HepG2 (cell line): ENCODE data around the gene ST7L. TPM values are rescaled to one million over a fixed set of nuclear protein-coding genes. Genes with fewer than 3 reads are reported as not detected.

ENCODE experiments used
- ATAC-seq: fragments of 200-7000 bp; cut with Tn5 transposase; 3 replicates; pipeline ENCODE4 v1.9.1; 2020; ENCODE audit warnings: mild to moderate bottlenecking, moderate library complexity
- BruUV-seq: library from RNA; stranded (reverse); fragments of 400-500 nt; replicated peaks from 2 replicates; lab custom pipeline; 2021; lab: Mats Ljungman, UMichigan
- CTCF ChIA-PET: fragments of 300-600 bp; formaldehyde crosslinking; extraction: SDS; loops from one replicate; lab custom pipeline; 2021; ENCODE audit warnings: low total read pairs, inconsistent platforms, low intra/inter-chr PET ratio; lab: Yijun Ruan, JAX
- POLR2A ChIA-PET: fragments of 350-600 bp; sonication (Branson Sonifier 250); formaldehyde crosslinking; loops from one replicate; lab custom pipeline; 2020; ENCODE audit warnings: antibody characterized with exemption, inconsistent platforms; lab: Yijun Ruan, JAX
- DNase-seq: peaks from one replicate; pipeline ENCODE4 v3.0.0-alpha.2; 2015; ENCODE audit warnings: low spot score
- FAIRE-seq: peaks from 3 replicates; lab custom pipeline; 2011; peaks lifted over from hg19 to GRCh38; lab: Jason Lieb, UNC
- H2AFZ ChIP-seq: one replicate; pipeline ENCODE4 v1.6.1; 2011; ENCODE audit warnings: low read length, inconsistent platforms
- H3K27ac ChIP-seq: fragments of 300-600 bp; 3 replicates; pipeline ENCODE4 v1.8.0; 2011; ENCODE audit warnings: mixed run types, mild to moderate bottlenecking, mixed read lengths, low read length, inconsistent platforms; ENCODE audit not compliant: insufficient read depth; ENCODE audit errors: extremely low read length
- H3K27me3 ChIP-seq, 2 experiments: fragments of 200-600 bp in 1 of 2; 2 replicates in 1 of 2; 3 replicates in 1 of 2; pipeline versions ENCODE4 v1.6.0 to v1.8.0; 2011; ENCODE audit warnings: low read length in 2 of 2, mild to moderate bottlenecking in 2 of 2, moderate library complexity in 2 of 2, inconsistent platforms in 1 of 2; ENCODE audit not compliant: insufficient read depth in 2 of 2, control insufficient read depth in 1 of 2
- H3K36me3 ChIP-seq, 2 experiments: fragments of 200-600 bp in 1 of 2; replicated peaks in 1 of 2; 2 replicates in 1 of 2; 3 replicates in 1 of 2; pipeline versions ENCODE4 v1.5.1 to v1.8.0; 2011; ENCODE audit warnings: low read length in 2 of 2, inconsistent platforms in 1 of 2; ENCODE audit not compliant: insufficient read depth in 2 of 2, control insufficient read depth in 1 of 2
- H3K4me1 ChIP-seq: 2 replicates; pipeline ENCODE4 v1.5.1; 2012; ENCODE audit warnings: low read length, inconsistent platforms; ENCODE audit not compliant: insufficient read depth
- H3K4me2 ChIP-seq: 2 replicates; pipeline ENCODE4 v1.6.0; 2011; ENCODE audit warnings: low read depth, low read length, inconsistent platforms
- H3K4me3 ChIP-seq, 3 experiments: fragments of 200-600 bp in 1 of 3; sonication (generic), shearing (Covaris generic) in 1 of 3; replicated peaks in 1 of 3; 2 replicates each; pipeline ENCODE4 v1.5.1; 2011 to 2016; ENCODE audit warnings: low read length in 3 of 3, inconsistent platforms in 2 of 3, low read depth in 2 of 3, mild to moderate bottlenecking in 2 of 3, control low read depth in 1 of 3, mixed read lengths in 1 of 3; ENCODE audit not compliant: insufficient read depth in 1 of 3
- H3K79me2 ChIP-seq: one replicate; pipeline ENCODE4 v1.6.1; 2011; ENCODE audit warnings: low read length, inconsistent platforms; ENCODE audit not compliant: insufficient read depth
- H3K9ac ChIP-seq: 2 replicates; pipeline ENCODE4 v1.6.0; 2011; ENCODE audit warnings: mild to moderate bottlenecking, low read depth, low read length, inconsistent platforms; ENCODE audit not compliant: insufficient read depth
- H3K9me3 ChIP-seq: 2 replicates; pipeline ENCODE4 v1.5.1; 2012; ENCODE audit warnings: mild to moderate bottlenecking, low read length
- H4K20me1 ChIP-seq: 2 replicates; pipeline ENCODE4 v1.6.0; 2011; ENCODE audit warnings: inconsistent platforms, mild to moderate bottlenecking, low read length, moderate library complexity; ENCODE audit not compliant: insufficient read depth
- ESRRA ChIP-seq: sonication (generic); formaldehyde crosslinking; IDR thresholded peaks from 2 replicates; pipeline ENCODE4 v1.5.1; 2020; ENCODE audit warnings: mild to moderate bottlenecking, low read depth, missing genetic modification reagents
- GMEB1 ChIP-seq: sonication (generic); formaldehyde crosslinking; IDR thresholded peaks from 2 replicates; pipeline ENCODE4 v1.5.1; 2020; ENCODE audit warnings: missing genetic modification reagents, mild to moderate bottlenecking, borderline replicate concordance
- HBP1 ChIP-seq: IDR thresholded peaks from 2 replicates; pipeline ENCODE4 v1.6.1; 2016; ENCODE audit warnings: low read depth, control low read depth
- HNF4A ChIP-seq: sonication (generic); formaldehyde crosslinking; IDR thresholded peaks from 2 replicates; pipeline ENCODE4 v1.4.0; 2020; ENCODE audit warnings: missing genetic modification reagents
- RERE ChIP-seq: IDR thresholded peaks from 2 replicates; pipeline ENCODE4 v1.6.1; 2016; ENCODE audit warnings: low read depth, missing genetic modification reagents, missing compliant biosample characterization
- RORA ChIP-seq: sonication (generic); formaldehyde crosslinking; IDR thresholded peaks from 2 replicates; pipeline ENCODE4 v1.5.0; 2020; ENCODE audit warnings: mild to moderate bottlenecking, missing genetic modification reagents, moderate library complexity
- SAP130 ChIP-seq: IDR thresholded peaks from 2 replicates; pipeline ENCODE4 v1.6.1; 2016; ENCODE audit warnings: low read depth
- SMC3 ChIP-seq: IDR thresholded peaks from 2 replicates; pipeline ENCODE4 v1.6.1; 2011; ENCODE audit warnings: low read length, improper control_type of control experiment
- SNRNP70 ChIP-seq: fragments of 200-400 bp; formaldehyde crosslinking; IDR thresholded peaks from 2 replicates; pipeline ENCODE4 v1.6.1; 2017; ENCODE audit warnings: mild to moderate bottlenecking, low read depth, low read length, moderate library complexity
- ZMYM3 ChIP-seq: sonication (generic); formaldehyde crosslinking; IDR thresholded peaks from 2 replicates; pipeline ENCODE4 v1.5.1; 2020; ENCODE audit warnings: mild to moderate bottlenecking, missing genetic modification reagents
- ZNF263 ChIP-seq: sonication (generic); formaldehyde crosslinking; IDR thresholded peaks from 2 replicates; pipeline ENCODE4 v1.4.0; 2020; ENCODE audit warnings: missing genetic modification reagents
- ZNF329 ChIP-seq: sonication (generic); formaldehyde crosslinking; IDR thresholded peaks from 2 replicates; pipeline ENCODE4 v1.9.0; 2021; ENCODE audit warnings: low read depth, mild to moderate bottlenecking, missing genetic modification reagents
- ZNF557 ChIP-seq: sonication (generic); formaldehyde crosslinking; IDR thresholded peaks from 2 replicates; pipeline ENCODE4 v1.4.0; 2020; ENCODE audit warnings: missing genetic modification reagents
- ZNF674 ChIP-seq: sonication (generic); formaldehyde crosslinking; IDR thresholded peaks from 2 replicates; pipeline ENCODE4 v1.5.0; 2020; ENCODE audit warnings: low read depth, mild to moderate bottlenecking, missing genetic modification reagents
- ZNF850 ChIP-seq: sonication (generic); formaldehyde crosslinking; conservative IDR thresholded peaks from 2 replicates; pipeline ENCODE4 v1.9.0; 2021; ENCODE audit warnings: mild to moderate bottlenecking, missing genetic modification reagents
- in situ Hi-C: cut with HindIII; loops from 2 replicates; pipeline ENCODE4 v1.10.0; 2017; ENCODE audit warnings: low pct_unique_long_range_greater_than_20kb; ENCODE audit not compliant: extremely low pct_ligation_motif_present
- intact Hi-C: fragments of 100-400 bp; cut with micrococcal nuclease; formaldehyde crosslinking; loops from one replicate; pipeline ENCODE4 v1.10.0; 2022; ENCODE audit not compliant: unreplicated experiment
- polyA plus RNA-seq, 8 experiments: library from polyadenylated mRNA; depleted of rRNA in 3 of 8; stranded (reverse) in 7 of 8; unstranded in 1 of 8; fragments of >200 nt; fragmentation: Illumina TruSeq in 4 of 8; extraction: Trizol in 4 of 8; gene quantifications; 2 replicates each; pipeline versions ENCODE4 v1.2.1 to v1.2.3, GENCODE V29; 2011 to 2016; ENCODE audit warnings: low read depth in 4 of 8, missing spikeins in 1 of 8, mixed read lengths in 1 of 8; ENCODE audit not compliant: insufficient read depth in 1 of 8
- total RNA-seq, 5 experiments: library from RNA; depleted of rRNA; stranded (reverse); fragments of >200 nt; fragmentation: Illumina TruSeq; extraction: Trizol; gene quantifications; 2 replicates each; pipeline ENCODE4 v1.2.3, GENCODE V29; 2016; ENCODE audit warnings: low read depth in 1 of 5

The ST7L gene
- total and polyA plus RNA-seq, 2 of the 13 experiments (the other 11 are each of a cell fraction or from before 2014, with no cell fraction given) = 8.6 to 19.9 TPM

DNA sequence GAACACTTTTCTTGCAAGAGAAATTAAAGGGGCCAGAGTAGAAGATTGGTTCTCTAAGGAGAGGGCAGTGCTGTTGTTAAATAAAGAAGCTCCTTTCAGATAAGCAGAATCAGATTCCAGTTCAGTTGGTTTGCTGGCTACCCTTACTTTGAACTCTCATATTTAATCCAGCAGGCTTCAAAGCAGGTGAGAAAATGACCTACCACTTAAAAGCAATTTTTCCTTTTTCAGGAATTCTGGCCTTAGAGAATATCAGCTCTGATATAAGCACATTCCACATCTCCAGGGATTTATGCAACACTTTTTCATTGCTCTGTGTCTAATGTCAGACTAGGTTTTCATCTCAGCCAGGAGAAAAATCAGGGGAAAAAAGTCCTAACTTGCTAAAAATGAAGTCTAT is 81.5 kb downstream of the ST7L start:
- Histone ChIP-seq H3K36me3 (peaks cover 0 to 10% of the 10 kb centered on the region in 2 experiments; a peak in 2 of 5 replicates), H3K4me3 (no peak overlapping the region), H3K4me1 (no peaks in the 10 kb centered on the region), H3K4me2 (no peak overlapping the region), H3K9ac (no peak overlapping the region), H3K9me3 (no peaks in the 10 kb centered on the region), H3K79me2 (no peaks in the 10 kb centered on the region), H4K20me1 (no peaks in the 10 kb centered on the region), H3K27me3 (no peaks in the 10 kb centered on the region), H2AFZ (no peak overlapping the region), H3K27ac (no peak overlapping the region)
- intact Hi-C loops = no loop called here
- no TSS peak for BruUV-seq
- ChIA-PET CTCF (no interaction called here), POLR2A (interaction anchor here (0.5 kb wide), 1 partner anchor 11 kb away, joined by 3 read pairs; no protein-coding TSS in a partner anchor)
- FAIRE-seq (no peak), DNase-seq (no peak), ATAC-seq (no peak)
- TF ChIP-seq GMEB1 (CRISPR knock-in tag) = no peak
- no peak for TF ChIP-seq HNF4A (CRISPR knock-in tag)
- TF ChIP-seq SAP130 (CRISPR knock-in tag) = no peak
- TF ChIP-seq HBP1 (CRISPR knock-in tag) = no peak
- no peak for TF ChIP-seq ESRRA (CRISPR knock-in tag)
- TF ChIP-seq ZNF850 (CRISPR knock-in tag) = no peak
- TF ChIP-seq SNRNP70 = no peak
- TF ChIP-seq ZNF557 (CRISPR knock-in tag) = no peak
- TF ChIP-seq RERE (CRISPR knock-in tag) = no peak
- no peak for TF ChIP-seq ZNF263 (CRISPR knock-in tag)
- TF ChIP-seq ZNF674 (CRISPR knock-in tag) = no peak
- no peak for TF ChIP-seq ZNF329 (CRISPR knock-in tag)
- TF ChIP-seq ZMYM3 (CRISPR knock-in tag) = no peak
- TF ChIP-seq RORA = no peak
- no peak for TF ChIP-seq SMC3
- in situ Hi-C loops = no loop called here
